Osteoblast (primary cell): Measurements from ENCODE around the gene GPR62. TPM values are rescaled to one million over a fixed set of nuclear protein-coding genes. Genes with fewer than 3 reads are reported as not detected.
"Not testable (repeated sequence)": the region's sequence is repeated elsewhere in the genome, so short reads cannot be mapped to it uniquely, and the experiment has no call there.

Experiments used
- DNase-seq: peaks from one replicate; pipeline ENCODE4 v3.0.0; 2011; ENCODE audit warnings: low spot score, mixed read lengths; ENCODE audit not compliant: insufficient read length; ENCODE audit errors: missing footprints
- H2AFZ ChIP-seq: 2 replicates; pipeline ENCODE4 v1.6.0; 2011; ENCODE audit warnings: mild to moderate bottlenecking, low read length
- H3K27ac ChIP-seq: 2 replicates; pipeline ENCODE4 v1.5.1; 2011; ENCODE audit warnings: mild to moderate bottlenecking, low read depth, low read length, moderate library complexity
- H3K27me3 ChIP-seq: 2 replicates; pipeline ENCODE4 v1.6.0; 2012; ENCODE audit warnings: mild to moderate bottlenecking, control low read depth, inconsistent platforms, low read length, moderate library complexity; ENCODE audit not compliant: insufficient read depth
- H3K36me3 ChIP-seq: 2 replicates; pipeline ENCODE4 v1.5.1; 2011; ENCODE audit warnings: mild to moderate bottlenecking, low read length, control low read depth, moderate library complexity; ENCODE audit not compliant: insufficient read depth
- H3K4me1 ChIP-seq: 2 replicates; pipeline ENCODE4 v1.5.1; 2011; ENCODE audit warnings: mild to moderate bottlenecking, low read length, control low read depth, moderate library complexity; ENCODE audit not compliant: insufficient read depth
- H3K4me2 ChIP-seq: 2 replicates; pipeline ENCODE4 v1.6.0; 2011; ENCODE audit warnings: mild to moderate bottlenecking, low read length; ENCODE audit not compliant: insufficient read depth
- H3K4me3 ChIP-seq: fragments of 200-600 bp; sonication (generic); 3 replicates; pipeline ENCODE4 v1.5.1; 2012; ENCODE audit warnings: mild to moderate bottlenecking, low read length, inconsistent platforms; ENCODE audit not compliant: insufficient read depth
- H3K79me2 ChIP-seq: 2 replicates; pipeline ENCODE4 v1.6.0; 2012; ENCODE audit warnings: mild to moderate bottlenecking, low read length, control low read depth, inconsistent platforms; ENCODE audit not compliant: insufficient read depth
- H3K9me3 ChIP-seq: 2 replicates; pipeline ENCODE4 v1.5.1; 2011; ENCODE audit warnings: low read depth, low read length, control low read depth
- H4K20me1 ChIP-seq: 2 replicates; pipeline ENCODE4 v1.6.0; 2012; ENCODE audit warnings: mild to moderate bottlenecking, low read length, control low read depth; ENCODE audit not compliant: insufficient read depth
- total RNA-seq: library from RNA; depleted of rRNA; stranded (reverse); fragments of >200 nt; gene quantifications from 2 replicates; pipeline ENCODE4 v1.2.3, GENCODE V29; 2012
- TF ChIP-seq, protein P1 (sequence below): IDR thresholded peaks from 2 replicates; pipeline ENCODE4 v1.5.1; 2011; ENCODE audit warnings: mild to moderate bottlenecking, low read depth, low read length, moderate library complexity; ENCODE audit errors: extremely low read depth

Gene GPR62
- total RNA-seq, 1 donor = not detected

DNA sequence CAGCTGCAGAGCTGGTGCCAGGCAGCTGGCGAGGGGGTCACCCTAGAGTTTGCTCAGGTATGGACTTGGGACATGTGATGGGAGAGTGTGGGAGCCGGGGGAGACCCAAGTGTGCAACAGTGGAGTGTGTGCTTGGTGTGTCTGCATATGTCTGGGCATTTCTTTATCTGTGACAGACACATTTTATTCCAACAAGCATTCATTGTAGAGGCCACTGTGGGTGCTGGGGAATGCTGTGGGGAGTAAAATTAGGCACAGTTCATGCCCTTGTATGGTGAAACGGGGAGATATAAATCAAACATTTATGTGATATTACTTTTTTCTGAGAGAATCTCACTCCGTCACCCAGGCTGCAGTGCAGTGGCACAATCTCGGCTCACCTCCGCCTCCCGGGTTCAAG, 32.4 kb downstream of the GPR62 start:
- H3K4me2 ChIP-seq = no peak overlapping the region
- peaks cover 16% of the 10 kb centered on the region for H3K79me2 ChIP-seq
- H3K36me3 ChIP-seq = peaks cover 13% of the 10 kb centered on the region
- peaks cover 5% of the 10 kb centered on the region for H4K20me1 ChIP-seq
- H3K27me3 ChIP-seq = no peaks in the 10 kb centered on the region
- peaks cover 16% of the 10 kb centered on the region for H3K4me1 ChIP-seq
- H2AFZ ChIP-seq = no peak overlapping the region
- TF ChIP-seq, protein P1, sequence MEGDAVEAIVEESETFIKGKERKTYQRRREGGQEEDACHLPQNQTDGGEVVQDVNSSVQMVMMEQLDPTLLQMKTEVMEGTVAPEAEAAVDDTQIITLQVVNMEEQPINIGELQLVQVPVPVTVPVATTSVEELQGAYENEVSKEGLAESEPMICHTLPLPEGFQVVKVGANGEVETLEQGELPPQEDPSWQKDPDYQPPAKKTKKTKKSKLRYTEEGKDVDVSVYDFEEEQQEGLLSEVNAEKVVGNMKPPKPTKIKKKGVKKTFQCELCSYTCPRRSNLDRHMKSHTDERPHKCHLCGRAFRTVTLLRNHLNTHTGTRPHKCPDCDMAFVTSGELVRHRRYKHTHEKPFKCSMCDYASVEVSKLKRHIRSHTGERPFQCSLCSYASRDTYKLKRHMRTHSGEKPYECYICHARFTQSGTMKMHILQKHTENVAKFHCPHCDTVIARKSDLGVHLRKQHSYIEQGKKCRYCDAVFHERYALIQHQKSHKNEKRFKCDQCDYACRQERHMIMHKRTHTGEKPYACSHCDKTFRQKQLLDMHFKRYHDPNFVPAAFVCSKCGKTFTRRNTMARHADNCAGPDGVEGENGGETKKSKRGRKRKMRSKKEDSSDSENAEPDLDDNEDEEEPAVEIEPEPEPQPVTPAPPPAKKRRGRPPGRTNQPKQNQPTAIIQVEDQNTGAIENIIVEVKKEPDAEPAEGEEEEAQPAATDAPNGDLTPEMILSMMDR = no peak
- no peak for DNase-seq
- H3K4me3 ChIP-seq = no peak overlapping the region
- H3K9me3 ChIP-seq = no peaks in the 10 kb centered on the region
- no peak overlapping the region for H3K27ac ChIP-seq

DNA sequence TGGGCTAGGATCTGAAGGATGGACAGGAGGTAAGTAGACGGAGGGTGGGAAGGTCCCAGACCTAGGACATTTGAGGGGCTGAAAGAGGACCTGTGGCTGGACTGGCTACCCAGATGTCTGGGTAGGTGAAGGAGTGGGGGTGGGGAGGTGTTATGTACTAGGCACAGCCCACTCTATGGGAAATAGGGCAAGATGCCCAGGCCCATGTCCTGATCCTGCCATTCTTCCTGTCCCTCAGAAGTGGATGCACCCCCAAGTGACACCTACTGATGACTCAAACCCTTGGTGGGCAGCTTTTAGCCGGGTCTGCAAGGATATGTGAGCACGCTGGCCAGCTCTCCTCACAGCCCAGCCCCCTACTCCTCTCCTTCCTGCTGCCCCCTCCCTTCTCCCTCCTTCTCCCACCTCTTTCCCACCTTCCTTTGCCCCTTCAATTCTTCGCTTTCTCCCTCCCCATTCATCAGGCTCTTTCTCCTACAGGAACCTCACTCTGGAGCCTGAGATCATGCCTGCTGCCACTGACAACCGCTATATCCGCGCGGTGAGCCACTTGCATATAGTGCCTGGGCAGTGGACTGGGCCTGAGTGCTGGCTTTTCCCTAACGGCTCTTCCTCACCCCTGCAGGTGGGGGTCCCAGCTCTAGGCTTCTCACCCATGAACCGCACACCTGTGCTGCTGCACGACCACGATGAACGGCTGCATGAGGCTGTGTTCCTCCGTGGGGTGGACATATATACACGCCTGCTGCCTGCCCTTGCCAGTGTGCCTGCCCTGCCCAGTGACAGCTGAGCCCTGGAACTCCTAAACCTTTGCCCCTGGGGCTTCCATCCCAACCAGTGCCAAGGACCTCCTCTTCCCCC, 33.3 kb downstream of the GPR62 start:
- H3K36me3 ChIP-seq = peaks cover 18% of the 10 kb centered on the region
- H3K9me3 ChIP-seq = no peaks in the 10 kb centered on the region
- no peak overlapping the region for H3K27ac ChIP-seq
- H3K4me1 ChIP-seq = peaks cover 14% of the 10 kb centered on the region
- TF ChIP-seq, protein P1 = no peak
- no peak for DNase-seq
- no peak overlapping the region for H3K4me3 ChIP-seq
- H4K20me1 ChIP-seq = peaks cover 7% of the 10 kb centered on the region
- H3K27me3 ChIP-seq = no peaks in the 10 kb centered on the region
- H2AFZ ChIP-seq = no peak overlapping the region
- no peak overlapping the region for H3K4me2 ChIP-seq
- peaks cover 17% of the 10 kb centered on the region for H3K79me2 ChIP-seq

DNA sequence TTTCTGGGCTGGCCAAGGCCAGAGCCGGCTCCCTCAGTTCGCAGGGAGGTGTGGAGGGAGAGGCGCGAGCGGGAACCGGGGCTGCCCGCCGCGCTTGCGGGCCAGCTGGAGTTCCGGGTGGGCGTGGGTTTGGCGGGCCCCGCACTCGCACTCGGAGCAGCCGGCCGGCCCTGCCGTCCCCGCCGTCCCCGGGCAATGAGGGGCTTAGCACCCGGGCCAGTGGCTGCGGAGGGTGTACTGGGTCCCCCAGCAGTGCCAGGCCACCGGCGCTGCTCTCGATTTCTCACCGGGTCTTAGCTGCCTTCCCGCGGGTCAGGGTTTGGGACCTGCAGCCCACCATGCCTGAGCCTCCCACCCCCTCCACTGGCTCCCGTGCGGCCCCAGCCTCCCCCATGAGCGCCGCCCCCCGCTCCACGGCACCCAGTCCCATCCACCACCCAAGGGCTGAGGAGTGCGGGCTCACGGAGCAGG, 35.4 kb downstream of the GPR62 start:
- not testable (repeated sequence) for DNase-seq, H2AFZ ChIP-seq, H3K4me3 ChIP-seq, H3K4me2 ChIP-seq, H3K9me3 ChIP-seq, H3K27ac ChIP-seq, H3K27me3 ChIP-seq
- peaks cover 18% of the 10 kb centered on the region for H4K20me1 ChIP-seq
- H3K4me1 ChIP-seq = peaks cover 16% of the 10 kb centered on the region
- H3K36me3 ChIP-seq = peaks cover 32% of the 10 kb centered on the region
- peaks cover 27% of the 10 kb centered on the region for H3K79me2 ChIP-seq

DNA sequence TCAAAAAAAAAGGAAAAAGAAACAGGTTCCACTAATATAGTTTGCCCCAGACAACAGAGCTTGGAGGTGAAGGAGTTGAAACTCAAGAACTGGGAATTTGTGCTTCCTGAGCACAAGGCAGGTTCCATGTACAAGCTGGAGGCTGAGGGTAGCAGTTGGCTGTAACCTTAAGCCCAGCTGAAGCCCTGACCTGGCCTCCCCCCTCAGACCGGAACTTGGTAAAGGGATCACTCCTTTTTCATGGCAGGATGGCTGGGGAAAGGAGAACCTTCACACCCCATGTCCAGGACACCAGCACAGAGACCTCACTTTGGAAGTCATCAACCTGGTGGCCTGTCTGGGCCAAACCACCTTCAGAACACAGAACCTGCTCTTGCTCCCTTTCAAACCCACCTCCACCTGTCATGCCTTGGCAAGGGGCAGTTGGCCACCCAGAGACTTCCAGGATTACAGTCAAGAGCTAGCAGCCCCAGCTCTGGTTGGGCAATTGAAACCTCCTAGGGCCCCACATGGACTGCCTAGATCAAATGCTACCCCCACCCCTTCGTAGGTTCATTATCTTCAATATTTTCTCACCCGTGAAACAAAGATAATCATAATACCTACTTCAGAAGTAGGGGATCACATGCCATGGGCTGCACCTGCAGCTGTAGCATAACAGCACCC, 37.0 kb downstream of the GPR62 start:
- H3K27me3 ChIP-seq = peaks cover 4% of the 10 kb centered on the region
- H3K36me3 ChIP-seq = peaks cover 32% of the 10 kb centered on the region
- H3K79me2 ChIP-seq = peaks cover 29% of the 10 kb centered on the region
- H3K4me2 ChIP-seq = no peak overlapping the region
- H3K27ac ChIP-seq = no peak overlapping the region
- TF ChIP-seq, protein P1 = no peak
- no peak for DNase-seq
- no peak overlapping the region for H3K4me3 ChIP-seq
- peaks cover 16% of the 10 kb centered on the region for H3K4me1 ChIP-seq
- no peaks in the 10 kb centered on the region for H3K9me3 ChIP-seq
- H2AFZ ChIP-seq = no peak overlapping the region
- peaks cover 20% of the 10 kb centered on the region for H4K20me1 ChIP-seq

DNA sequence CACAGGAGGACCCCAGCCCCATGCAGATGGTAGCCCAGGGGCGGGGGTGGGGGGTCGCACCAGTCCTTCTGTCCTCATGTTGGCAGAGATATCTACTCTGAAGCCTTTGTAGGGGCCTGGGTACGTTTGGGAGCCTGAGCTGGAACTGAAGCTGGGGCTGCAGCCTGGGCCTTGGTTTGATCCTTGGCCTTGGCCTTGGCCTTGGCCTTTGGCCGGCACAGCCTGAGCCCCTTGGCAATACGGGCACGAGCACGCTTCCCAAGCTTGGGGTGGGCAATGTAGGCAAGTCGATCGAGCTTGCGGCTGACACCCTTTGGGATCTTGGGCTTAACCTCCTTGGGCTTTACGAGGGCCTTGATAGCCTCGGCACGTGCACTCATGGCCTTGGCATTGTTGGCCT, 38.5 kb downstream of the GPR62 start:
- H3K36me3 ChIP-seq = peaks cover 32% of the 10 kb centered on the region
- not testable (repeated sequence) for H3K27ac ChIP-seq, H2AFZ ChIP-seq, H3K27me3 ChIP-seq, H3K9me3 ChIP-seq, H3K4me3 ChIP-seq, DNase-seq, H3K4me2 ChIP-seq
- H4K20me1 ChIP-seq = peaks cover 20% of the 10 kb centered on the region
- H3K4me1 ChIP-seq = peaks cover 16% of the 10 kb centered on the region
- H3K79me2 ChIP-seq = peaks cover 29% of the 10 kb centered on the region
